ENCODE measurements around the gene CPLX1. TPM values are rescaled to one million over a fixed set of nuclear protein-coding genes. Genes with fewer than 3 reads are reported as not detected.
A peak's percentile ranks its signal among the peaks of the same experiment; 100 is the strongest.
"Not testable (repeated sequence)": the region's sequence is repeated elsewhere in the genome, so short reads cannot be mapped to it uniquely, and the experiment has no call there.

The CPLX1 gene
- total and polyA plus RNA-seq, 3 donors from 2014 or later: 4.4 to 8.2 (median 5.5) TPM

DNA sequence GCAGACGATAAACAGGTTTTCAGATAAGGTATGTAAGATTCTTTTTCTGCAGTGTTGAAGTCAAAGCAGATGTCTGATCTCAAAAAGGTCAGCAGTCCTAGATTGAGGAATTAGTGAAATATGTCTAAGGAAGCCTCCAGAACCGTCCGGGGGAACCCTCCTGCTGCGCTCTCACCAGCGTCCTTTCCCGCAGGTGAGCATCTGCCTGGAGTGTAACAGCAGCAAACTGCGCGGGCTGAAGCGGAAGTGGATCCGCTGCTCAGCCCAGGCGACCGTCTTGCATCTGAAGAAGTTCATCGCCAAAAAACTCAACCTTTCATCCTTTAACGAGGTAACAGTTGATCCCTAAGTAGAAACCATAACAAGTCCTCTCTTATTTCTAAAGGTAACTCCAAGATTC, 64.8 kb downstream of the CPLX1 start:
- Histone ChIP-seq H3K27ac (no peak overlapping the region), H3K9me3 (no peaks in the 10 kb centered on the region)

DNA sequence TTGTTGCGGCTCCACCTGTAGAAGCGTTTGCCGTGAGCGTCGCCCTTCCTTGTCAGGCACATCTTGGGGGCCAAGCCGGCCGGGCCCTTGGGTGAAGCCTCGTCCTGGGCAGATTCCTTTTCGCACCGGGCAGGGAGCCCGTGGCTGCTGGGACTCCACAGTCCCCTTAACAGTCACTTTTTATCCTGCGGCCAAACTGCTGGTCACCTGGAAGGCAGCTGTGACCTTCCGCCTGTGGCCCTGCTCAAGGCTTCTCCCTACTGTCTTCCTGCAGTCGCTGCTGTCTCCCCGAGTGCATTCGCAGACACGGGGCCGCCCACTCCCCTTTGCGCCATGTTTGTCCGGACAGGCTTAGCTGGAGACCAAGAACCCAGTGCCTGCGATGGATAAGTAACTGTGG, 65.3 kb downstream of the CPLX1 start:
- Histone ChIP-seq H3K27ac (no peak overlapping the region), H3K4me1 (no peaks in the 10 kb centered on the region), H3K9me3 (no peaks in the 10 kb centered on the region), H3K27me3 (no peaks in the 10 kb centered on the region), H3K4me3 (peak overlapping the region in 1 of 2 donors; percentile 17), H3K36me3 (ENCODE audit: low read depth, missing control alignments) (no peaks in the 10 kb centered on the region)
- no peak for DNase-seq
- intact Hi-C loops (cut with DNase I; ENCODE audit: low total_unique reads): no loop called here
- WGBS, 2 donors: 78 to 88% methylated on average over 21 of the region's 21 CpGs
- TF ChIP-seq, protein P1, sequence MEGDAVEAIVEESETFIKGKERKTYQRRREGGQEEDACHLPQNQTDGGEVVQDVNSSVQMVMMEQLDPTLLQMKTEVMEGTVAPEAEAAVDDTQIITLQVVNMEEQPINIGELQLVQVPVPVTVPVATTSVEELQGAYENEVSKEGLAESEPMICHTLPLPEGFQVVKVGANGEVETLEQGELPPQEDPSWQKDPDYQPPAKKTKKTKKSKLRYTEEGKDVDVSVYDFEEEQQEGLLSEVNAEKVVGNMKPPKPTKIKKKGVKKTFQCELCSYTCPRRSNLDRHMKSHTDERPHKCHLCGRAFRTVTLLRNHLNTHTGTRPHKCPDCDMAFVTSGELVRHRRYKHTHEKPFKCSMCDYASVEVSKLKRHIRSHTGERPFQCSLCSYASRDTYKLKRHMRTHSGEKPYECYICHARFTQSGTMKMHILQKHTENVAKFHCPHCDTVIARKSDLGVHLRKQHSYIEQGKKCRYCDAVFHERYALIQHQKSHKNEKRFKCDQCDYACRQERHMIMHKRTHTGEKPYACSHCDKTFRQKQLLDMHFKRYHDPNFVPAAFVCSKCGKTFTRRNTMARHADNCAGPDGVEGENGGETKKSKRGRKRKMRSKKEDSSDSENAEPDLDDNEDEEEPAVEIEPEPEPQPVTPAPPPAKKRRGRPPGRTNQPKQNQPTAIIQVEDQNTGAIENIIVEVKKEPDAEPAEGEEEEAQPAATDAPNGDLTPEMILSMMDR (IDR thresholded peaks at IDR 0.05): no peak
- no peak for TF ChIP-seq POLR2A (IDR thresholded peaks at IDR 0.05)

More for the DNA sequence above, 64.8 kb downstream of the CPLX1 start:
- DNase-seq: no peak
- Histone ChIP-seq H3K4me1 (no peaks in the 10 kb centered on the region), H3K4me3 (no peak overlapping the region), H3K27me3 (no peaks in the 10 kb centered on the region), H3K36me3 (ENCODE audit: low read depth, missing control alignments) (no peaks in the 10 kb centered on the region)
- TF ChIP-seq, protein P1 (IDR thresholded peaks at IDR 0.05): no peak
- 74 to 81% methylated on average over 14 of the region's 14 CpGs for WGBS, 2 donors
- intact Hi-C loops (cut with DNase I; ENCODE audit: low total_unique reads): no loop called here

DNA sequence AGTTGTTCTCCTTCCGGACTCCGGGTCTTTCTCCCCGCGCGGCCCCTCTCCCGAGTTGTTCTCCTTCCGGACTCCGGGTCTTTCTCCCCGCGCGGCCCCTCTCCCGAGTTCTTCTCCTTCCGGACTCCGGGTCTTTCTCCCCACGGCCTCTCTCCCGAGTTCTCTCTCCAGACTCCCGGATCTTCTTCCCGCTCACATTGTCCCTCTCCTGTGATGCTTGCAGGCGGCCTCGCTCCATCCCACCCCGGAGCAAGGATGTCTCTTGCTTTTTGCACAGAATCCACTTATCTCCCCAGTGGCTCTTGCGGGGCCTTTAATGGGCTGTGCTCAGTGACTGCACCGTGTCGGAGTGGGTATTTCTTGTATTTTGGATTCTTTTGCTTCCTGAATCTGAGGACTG, 66.1 kb downstream of the CPLX1 start:
- DNase-seq; H3K9me3 ChIP-seq; H3K36me3 ChIP-seq (ENCODE audit: low read depth, missing control alignments); H3K4me1 ChIP-seq; H3K27ac ChIP-seq; intact Hi-C loops (cut with DNase I; ENCODE audit: low total_unique reads); H3K27me3 ChIP-seq: not testable (repeated sequence)
- peak overlapping the region in 1 of 2 donors; percentile 17 for H3K4me3 ChIP-seq
- 51 to 65% methylated on average over 18 to 19 of the region's 24 CpGs for whole genome bisulfite sequencing, 2 donors

DNA sequence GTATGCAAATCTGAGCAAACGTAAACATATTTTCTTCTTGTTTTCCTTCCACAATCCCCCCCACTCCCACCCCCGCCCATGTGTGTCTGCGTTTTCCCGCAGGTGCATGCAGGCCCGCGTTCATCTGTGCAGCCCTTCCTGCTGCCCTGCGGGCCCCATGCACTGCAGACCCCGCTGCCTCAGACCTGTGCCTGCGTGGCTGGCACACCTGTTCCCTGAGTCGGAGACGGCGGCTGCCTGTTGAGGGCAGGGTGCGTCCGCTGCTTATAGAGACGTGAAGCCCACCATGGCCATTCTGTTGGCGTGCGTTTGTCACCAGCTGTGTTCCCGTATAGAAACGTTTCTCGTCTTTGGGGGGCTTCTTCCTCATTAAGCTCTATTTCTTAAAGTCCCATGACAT, 68.8 kb downstream of the CPLX1 start:
- Histone ChIP-seq H3K27me3 (no peaks in the 10 kb centered on the region), H3K4me1 (no peaks in the 10 kb centered on the region), H3K27ac (no peak overlapping the region), H3K4me3 (no peak overlapping the region), H3K36me3 (ENCODE audit: low read depth, missing control alignments) (no peaks in the 10 kb centered on the region), H3K9me3 (no peaks in the 10 kb centered on the region)
- intact Hi-C loops (cut with DNase I; ENCODE audit: low total_unique reads): no loop called here
- WGBS, 2 donors: 69 to 85% methylated on average over 20 of the region's 20 CpGs
- DNase-seq: no peak
- TF ChIP-seq POLR2A (IDR thresholded peaks at IDR 0.05): no peak
- TF ChIP-seq, protein P1 (IDR thresholded peaks at IDR 0.05): no peak

DNA sequence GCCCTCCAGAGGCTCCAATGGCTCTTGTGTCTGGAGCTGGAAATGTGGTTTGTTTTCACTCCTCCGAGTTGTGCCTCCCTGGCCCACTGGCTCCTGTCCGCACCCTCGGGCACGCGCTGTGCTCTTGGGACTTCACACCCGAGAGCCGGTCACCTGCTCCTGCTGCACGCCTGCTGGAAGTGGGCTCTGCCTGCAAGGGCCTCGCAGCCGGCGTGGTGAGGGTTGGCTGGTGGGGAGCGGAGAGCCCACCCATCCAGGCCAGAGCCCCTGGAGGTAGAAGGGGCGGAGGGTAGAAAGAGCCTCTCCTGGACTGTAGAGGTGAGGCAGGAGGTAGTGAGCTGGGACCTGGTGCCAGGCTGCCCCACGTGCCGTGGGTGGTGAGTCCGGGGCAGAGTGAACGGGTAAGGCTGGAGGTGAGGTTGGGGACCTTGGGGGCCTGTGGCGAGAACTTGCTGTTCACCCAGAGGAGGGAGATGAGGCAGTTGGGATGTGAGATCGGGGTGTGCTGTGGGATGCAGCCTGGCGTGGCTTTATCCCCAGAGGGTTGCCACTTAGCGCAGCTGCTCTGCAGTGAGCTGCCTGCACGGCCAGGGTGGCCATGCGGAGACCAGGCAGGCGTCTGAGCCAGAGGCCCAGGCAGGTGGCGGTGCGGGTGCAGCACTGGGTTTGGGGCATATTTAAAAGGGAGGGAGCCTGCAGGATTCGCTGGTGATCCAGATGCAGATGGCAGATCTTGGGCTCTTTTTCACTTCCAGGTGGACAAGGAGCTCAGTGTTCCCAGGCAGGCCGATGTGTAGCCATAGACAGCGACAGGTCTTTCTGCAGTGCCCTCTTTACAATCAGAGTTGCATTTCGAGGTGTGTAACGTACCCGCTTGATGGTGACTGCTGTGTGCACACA, 71.5 kb downstream of the CPLX1 start:
- intact Hi-C loops (cut with DNase I; ENCODE audit: low total_unique reads): no loop called here
- H3K27me3 ChIP-seq: no peaks in the 10 kb centered on the region
- 93 to 95% methylated on average over 27 to 32 of the region's 32 CpGs for WGBS, 2 donors

DNA sequence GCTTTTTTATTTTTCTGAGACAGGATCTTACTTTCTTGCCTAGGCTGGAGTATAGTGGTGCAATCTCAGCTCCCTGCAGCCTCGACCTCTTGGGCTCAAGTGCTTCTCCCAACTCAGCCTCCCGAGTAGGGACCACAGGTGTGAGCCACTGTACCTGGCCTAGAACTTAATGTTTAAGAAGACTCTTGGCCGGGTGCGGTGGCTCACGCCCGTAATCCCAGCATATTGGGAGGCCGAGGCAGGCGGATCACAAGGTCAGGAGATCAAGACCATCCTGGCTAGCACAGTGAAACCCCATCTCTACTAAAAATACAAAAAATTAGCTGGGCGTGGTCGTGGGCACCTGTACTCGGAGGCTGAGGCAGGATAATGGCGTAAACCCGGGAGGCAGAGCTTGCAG, 72.7 kb downstream of the CPLX1 start:
- H3K27me3 ChIP-seq; H3K4me1 ChIP-seq; intact Hi-C loops (cut with DNase I; ENCODE audit: low total_unique reads); H3K27ac ChIP-seq; DNase-seq; H3K36me3 ChIP-seq (ENCODE audit: low read depth, missing control alignments); H3K9me3 ChIP-seq; H3K4me3 ChIP-seq: not testable (repeated sequence)
- WGBS, 2 donors: 95 to 97% methylated on average over 12 to 13 of the region's 13 CpGs

More for the DNA sequence above, 71.5 kb downstream of the CPLX1 start:
- TF ChIP-seq, protein P1 (IDR thresholded peaks at IDR 0.05): no peak
- TF ChIP-seq POLR2A (IDR thresholded peaks at IDR 0.05): no peak
- no peak for DNase-seq
- no peaks in the 10 kb centered on the region for H3K9me3 ChIP-seq
- no peaks in the 10 kb centered on the region for H3K4me1 ChIP-seq
- H3K36me3 ChIP-seq (ENCODE audit: low read depth, missing control alignments): no peaks in the 10 kb centered on the region
- H3K27ac ChIP-seq: no peak overlapping the region
- no peak overlapping the region for H3K4me3 ChIP-seq

Data from testis (tissue), 3 donors.